Progenitor cell of endocrine pancreas (in vitro differentiated cells): Measurements from ENCODE around the gene DNPEP. TPM values are rescaled to one million over a fixed set of nuclear protein-coding genes. Genes with fewer than 3 reads are reported as not detected.

Experiments
- DNase-seq: peaks from one replicate; pipeline ENCODE4 v3.0.0; 2021; ENCODE audit warnings: low spot score; ENCODE audit not compliant: unreplicated experiment
- H3K27ac Mint-ChIP-seq: 2 replicates; pipeline ENCODE4 v1.8.0; 2021; ENCODE audit warnings: mild to moderate bottlenecking, moderate library complexity, mixed read lengths
- H3K27me3 Mint-ChIP-seq: 2 replicates; pipeline ENCODE4 v1.8.0; 2021; ENCODE audit warnings: mixed read lengths
- H3K36me3 Mint-ChIP-seq: 2 replicates; pipeline ENCODE4 v1.8.0; 2022; ENCODE audit warnings: mixed read lengths; ENCODE audit not compliant: insufficient read depth
- H3K4me1 Mint-ChIP-seq: 2 replicates; pipeline ENCODE4 v1.8.0; 2021; ENCODE audit warnings: low read depth, mixed read lengths
- H3K4me3 Mint-ChIP-seq: 2 replicates; pipeline ENCODE4 v1.8.0; 2021; ENCODE audit warnings: low read depth, mild to moderate bottlenecking, moderate library complexity, mixed read lengths
- H3K9me3 Mint-ChIP-seq: 2 replicates; pipeline ENCODE4 v1.8.0; 2021; ENCODE audit warnings: low read depth, mixed read lengths
- total RNA-seq: library from RNA; stranded (reverse); gene quantifications from 2 replicates; pipeline ENCODE4 v1.2.1, GENCODE V29; 2021
- TF ChIP-seq, protein P1 (sequence below): fragments of 200-600 bp; sonication (generic); IDR thresholded peaks from one replicate; pipeline ENCODE4 v1.5.0; 2021; ENCODE audit warnings: antibody characterized with exemption, mild to moderate bottlenecking; ENCODE audit not compliant: unreplicated experiment

Gene DNPEP
- total RNA-seq, 1 donor from 2014 or later: 36.0 TPM

- H3K36me3 Mint-ChIP-seq: no peaks in the 10 kb centered on the region
- no peak overlapping the region for H3K27ac Mint-ChIP-seq
- peak overlapping the region; percentile 47 for H3K4me3 Mint-ChIP-seq
These were observed 46.7 kb upstream of the DNPEP start for GRCh38 chr2:219434468-219434717.

GRCh38 chr2:219433666-219434467 lies 46.2 kb upstream of the DNPEP start:
- H3K9me3 Mint-ChIP-seq: no peaks in the 10 kb centered on the region
- no peaks in the 10 kb centered on the region for H3K4me1 Mint-ChIP-seq
- TF ChIP-seq, protein P1, sequence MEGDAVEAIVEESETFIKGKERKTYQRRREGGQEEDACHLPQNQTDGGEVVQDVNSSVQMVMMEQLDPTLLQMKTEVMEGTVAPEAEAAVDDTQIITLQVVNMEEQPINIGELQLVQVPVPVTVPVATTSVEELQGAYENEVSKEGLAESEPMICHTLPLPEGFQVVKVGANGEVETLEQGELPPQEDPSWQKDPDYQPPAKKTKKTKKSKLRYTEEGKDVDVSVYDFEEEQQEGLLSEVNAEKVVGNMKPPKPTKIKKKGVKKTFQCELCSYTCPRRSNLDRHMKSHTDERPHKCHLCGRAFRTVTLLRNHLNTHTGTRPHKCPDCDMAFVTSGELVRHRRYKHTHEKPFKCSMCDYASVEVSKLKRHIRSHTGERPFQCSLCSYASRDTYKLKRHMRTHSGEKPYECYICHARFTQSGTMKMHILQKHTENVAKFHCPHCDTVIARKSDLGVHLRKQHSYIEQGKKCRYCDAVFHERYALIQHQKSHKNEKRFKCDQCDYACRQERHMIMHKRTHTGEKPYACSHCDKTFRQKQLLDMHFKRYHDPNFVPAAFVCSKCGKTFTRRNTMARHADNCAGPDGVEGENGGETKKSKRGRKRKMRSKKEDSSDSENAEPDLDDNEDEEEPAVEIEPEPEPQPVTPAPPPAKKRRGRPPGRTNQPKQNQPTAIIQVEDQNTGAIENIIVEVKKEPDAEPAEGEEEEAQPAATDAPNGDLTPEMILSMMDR: peak; percentile 37
- peaks cover 43% of the 10 kb centered on the region for H3K27me3 Mint-ChIP-seq
- H3K36me3 Mint-ChIP-seq: no peaks in the 10 kb centered on the region
- DNase-seq: no peak
- peak overlapping the region; percentile 47 for H3K4me3 Mint-ChIP-seq
- no peak overlapping the region for H3K27ac Mint-ChIP-seq

More at GRCh38 chr2:219434468-219434717, 46.7 kb upstream of the DNPEP start:
- H3K4me1 Mint-ChIP-seq: no peaks in the 10 kb centered on the region
- TF ChIP-seq, protein P1: no peak
- no peaks in the 10 kb centered on the region for H3K9me3 Mint-ChIP-seq
- DNase-seq: no peak
- peaks cover 38% of the 10 kb centered on the region for H3K27me3 Mint-ChIP-seq

- Mint-ChIP-seq H3K27ac (no peak overlapping the region), H3K4me1 (no peaks in the 10 kb centered on the region), H3K27me3 (peaks cover 59% of the 10 kb centered on the region), H3K9me3 (no peaks in the 10 kb centered on the region), H3K4me3 (no peak overlapping the region), H3K36me3 (no peaks in the 10 kb centered on the region)
- TF ChIP-seq, protein P1: peak; percentile 11
- DNase-seq: no peak
These were observed 43.2 kb upstream of the DNPEP start for GRCh38 chr2:219430633-219431615.

GRCh38 chr2:219429958-219430606 lies 42.4 kb upstream of the DNPEP start:
- Mint-ChIP-seq H3K9me3 (no peaks in the 10 kb centered on the region), H3K36me3 (no peaks in the 10 kb centered on the region), H3K27me3 (peaks cover 53% of the 10 kb centered on the region), H3K4me1 (no peaks in the 10 kb centered on the region), H3K4me3 (no peak overlapping the region), H3K27ac (no peak overlapping the region)
- TF ChIP-seq, protein P1: no peak
- DNase-seq: no peak

- Mint-ChIP-seq H3K27ac (no peak overlapping the region), H3K4me1 (no peaks in the 10 kb centered on the region), H3K27me3 (peaks cover 54% of the 10 kb centered on the region), H3K4me3 (no peak overlapping the region), H3K36me3 (no peaks in the 10 kb centered on the region), H3K9me3 (no peaks in the 10 kb centered on the region)
- TF ChIP-seq, protein P1: no peak
- DNase-seq: no peak
These were observed 40.8 kb upstream of the DNPEP start for GRCh38 chr2:219428469-219428868.
